HG03139 (cell line): Measurements from ENCODE around the gene DLX1.
A peak's percentile ranks its signal among the peaks of the same experiment; 100 is the strongest.
"Not testable (repeated sequence)": the region's sequence is repeated elsewhere in the genome, so short reads cannot be mapped to it uniquely, and the experiment has no call there.

ENCODE experiments used
- ATAC-seq: cut with Tn5 transposase; IDR thresholded peaks from one replicate; pipeline ENCODE4 v1.9.1; 2021; ENCODE audit not compliant: unreplicated experiment

DLX1 gene

GRCh38 chr2:172063446-172063845 lies 21.9 kb upstream of the DLX1 start:
- ATAC-seq = no peak

- ATAC-seq = no peak
These were observed 20.2 kb upstream of the DLX1 start for GRCh38 chr2:172065111-172065510.

GRCh38 chr2:172066394-172066886 lies 18.9 kb upstream of the DLX1 start:
- ATAC-seq = no peak

- not testable (repeated sequence) for ATAC-seq
These were observed 17.4 kb upstream of the DLX1 start for GRCh38 chr2:172067905-172068304.

- ATAC-seq = no peak
These were observed 14.4 kb upstream of the DLX1 start for GRCh38 chr2:172070936-172071335.

GRCh38 chr2:172072303-172072702 lies 13.0 kb upstream of the DLX1 start:
- ATAC-seq = no peak

- ATAC-seq = no peak
These were observed 12.6 kb upstream of the DLX1 start for GRCh38 chr2:172072706-172073105.

- no peak for ATAC-seq
These were observed 11.8 kb upstream of the DLX1 start for GRCh38 chr2:172073518-172073917.

GRCh38 chr2:172074254-172074653 lies 11.1 kb upstream of the DLX1 start:
- no peak for ATAC-seq

GRCh38 chr2:172079416-172079815 lies 5.9 kb upstream of the DLX1 start:
- no peak for ATAC-seq

- ATAC-seq = no peak
These were observed 5.3 kb upstream of the DLX1 start for GRCh38 chr2:172079838-172080640.

- ATAC-seq = no peak
These were observed 4.6 kb upstream of the DLX1 start for GRCh38 chr2:172080641-172081220.

GRCh38 chr2:172081221-172082022 lies 3.9 kb upstream of the DLX1 start:
- ATAC-seq = no peak

- no peak for ATAC-seq
These were observed 3.0 kb upstream of the DLX1 start for GRCh38 chr2:172082105-172082943.

- no peak for ATAC-seq
These were observed 2.2 kb upstream of the DLX1 start for GRCh38 chr2:172082944-172083627.

GRCh38 chr2:172083628-172084394 lies 1.5 kb upstream of the DLX1 start:
- no peak for ATAC-seq

- no peak for ATAC-seq
These were observed 987 bp upstream of the DLX1 start for GRCh38 chr2:172084395-172084644.

- ATAC-seq = peak; percentile 73
These were observed 455 bp upstream of the DLX1 start for GRCh38 chr2:172084645-172085459.
